Measurements from ENCODE around the gene MEIS1.

Gene MEIS1

GRCh38 chr2:66443979-66444861 is 9.3 kb downstream of the MEIS1 start:
- no peak for DNase-seq (ENCODE audit: low read depth in 1 of 2, low spot score in 1 of 2)

- DNase-seq (ENCODE audit: low read depth in 1 of 2, low spot score in 1 of 2), result no peak
These were observed 10.4 kb downstream of the MEIS1 start for GRCh38 chr2:66445076-66445924.

- no peak for DNase-seq (ENCODE audit: low read depth in 1 of 2, low spot score in 1 of 2)
These were observed 11.3 kb downstream of the MEIS1 start for GRCh38 chr2:66445925-66446871.

- no peak for DNase-seq (ENCODE audit: low read depth in 1 of 2, low spot score in 1 of 2)
These were observed 12.0 kb downstream of the MEIS1 start for GRCh38 chr2:66446941-66447340.

- DNase-seq (ENCODE audit: low read depth in 1 of 2, low spot score in 1 of 2), result no peak
These were observed 12.8 kb downstream of the MEIS1 start for GRCh38 chr2:66447677-66448076.

GRCh38 chr2:66448136-66448991 is 13.4 kb downstream of the MEIS1 start:
- DNase-seq (ENCODE audit: low read depth in 1 of 2, low spot score in 1 of 2), result no peak

- DNase-seq (ENCODE audit: low read depth in 1 of 2, low spot score in 1 of 2), result no peak
These were observed 17.3 kb downstream of the MEIS1 start for GRCh38 chr2:66452214-66452613.

GRCh38 chr2:66452917-66453316 is 18.0 kb downstream of the MEIS1 start:
- no peak for DNase-seq (ENCODE audit: low read depth in 1 of 2, low spot score in 1 of 2)

- DNase-seq (ENCODE audit: low read depth in 1 of 2, low spot score in 1 of 2), result no peak
These were observed 20.6 kb downstream of the MEIS1 start for GRCh38 chr2:66455490-66455889.

- DNase-seq (ENCODE audit: low read depth in 1 of 2, low spot score in 1 of 2), result no peak
These were observed 21.5 kb downstream of the MEIS1 start for GRCh38 chr2:66456183-66457041.

GRCh38 chr2:66457545-66457944 is 22.6 kb downstream of the MEIS1 start:
- DNase-seq (ENCODE audit: low read depth in 1 of 2, low spot score in 1 of 2), result no peak

GRCh38 chr2:66460031-66460430 is 25.1 kb downstream of the MEIS1 start:
- DNase-seq (ENCODE audit: low read depth in 1 of 2, low spot score in 1 of 2), result no peak

- no peak for DNase-seq (ENCODE audit: low read depth in 1 of 2, low spot score in 1 of 2)
These were observed 26.2 kb downstream of the MEIS1 start for GRCh38 chr2:66461001-66461663.

- no peak for DNase-seq (ENCODE audit: low read depth in 1 of 2, low spot score in 1 of 2)
These were observed 27.0 kb downstream of the MEIS1 start for GRCh38 chr2:66461664-66462500.

- no peak for DNase-seq (ENCODE audit: low read depth in 1 of 2, low spot score in 1 of 2)
These were observed 27.5 kb downstream of the MEIS1 start for GRCh38 chr2:66462501-66462825.

GRCh38 chr2:66463206-66463755 is 28.4 kb downstream of the MEIS1 start:
- no peak for DNase-seq (ENCODE audit: low read depth in 1 of 2, low spot score in 1 of 2)

GRCh38 chr2:66464930-66465637 is 30.2 kb downstream of the MEIS1 start:
- no peak for DNase-seq (ENCODE audit: low read depth in 1 of 2, low spot score in 1 of 2)
